HG03159 (cell line): ENCODE data around the gene ATP6V0C.

Source experiments
- ATAC-seq: cut with Tn5 transposase; IDR thresholded peaks from one replicate; pipeline ENCODE4 v1.9.1; 2021; ENCODE audit warnings: mild to moderate bottlenecking, moderate library complexity; ENCODE audit not compliant: unreplicated experiment

ATP6V0C gene

GRCh38 chr16:2513405-2514332, at the start of gene ATP6V0C:
Gene ATP6V0C, plus strand, starts transcription at chr16:2513952. Its CDS starts 152 bp downstream, at chr16:2514104.
- ATAC-seq = peak; percentile 68

GRCh38 chr16:2464333-2464732, 49.4 kb upstream of the ATP6V0C start:
- no peak for ATAC-seq

GRCh38 chr16:2465653-2466415, 47.9 kb upstream of the ATP6V0C start:
- ATAC-seq = no peak

GRCh38 chr16:2466667-2467527, 46.9 kb upstream of the ATP6V0C start:
- ATAC-seq = no peak

- ATAC-seq = no peak
Observed at GRCh38 chr16:2467528-2468232, 46.1 kb upstream of the ATP6V0C start.

GRCh38 chr16:2468233-2468724, 45.5 kb upstream of the ATP6V0C start:
- ATAC-seq = no peak

- no peak for ATAC-seq
Observed at GRCh38 chr16:2468725-2469398, 44.9 kb upstream of the ATP6V0C start.

- no peak for ATAC-seq
Observed at GRCh38 chr16:2469399-2470233, 44.1 kb upstream of the ATP6V0C start.

GRCh38 chr16:2470234-2470601, 43.5 kb upstream of the ATP6V0C start:
- no peak for ATAC-seq

GRCh38 chr16:2470603-2471015, 43.1 kb upstream of the ATP6V0C start:
- no peak for ATAC-seq

GRCh38 chr16:2471016-2471652, 42.6 kb upstream of the ATP6V0C start, which contains the start of gene NTN3:
Gene NTN3, plus strand, starts transcription at chr16:2471297. Its CDS starts 405 bp downstream, at chr16:2471702.
- ATAC-seq = no peak

GRCh38 chr16:2471653-2472487, 41.9 kb upstream of the ATP6V0C start:
- no peak for ATAC-seq

- no peak for ATAC-seq
Observed at GRCh38 chr16:2472488-2472864, 41.3 kb upstream of the ATP6V0C start.

GRCh38 chr16:2472885-2473445, 40.8 kb upstream of the ATP6V0C start:
- ATAC-seq = no peak

GRCh38 chr16:2473446-2473926, 40.3 kb upstream of the ATP6V0C start:
- no peak for ATAC-seq

- peak; percentile 19 for ATAC-seq
Observed at GRCh38 chr16:2473999-2474876, 39.5 kb upstream of the ATP6V0C start.
